Epithelial cell of esophagus (primary cell): ENCODE results near the gene ARID3B.

Source experiments
- DNase-seq: peaks from one replicate; pipeline ENCODE4 v3.0.0; 2010; ENCODE audit warnings: low read depth
- H3K4me3 ChIP-seq: 2 replicates; pipeline ENCODE4 v1.5.1; 2011; ENCODE audit warnings: mild to moderate bottlenecking, low read length, control low read depth
- CTCF ChIP-seq: IDR thresholded peaks from 2 replicates; pipeline ENCODE4 v1.5.1; 2011; ENCODE audit warnings: low read depth, mild to moderate bottlenecking, low read length, control low read depth, inconsistent platforms; ENCODE audit not compliant: insufficient read depth; ENCODE audit errors: missing control alignments

Gene ARID3B

GRCh38 chr15:74631408-74631807 is 90.4 kb downstream of the ARID3B start:
- H3K4me3 ChIP-seq, result no peak overlapping the region
- TF ChIP-seq CTCF, result no peak
- no peak for DNase-seq

DNA sequence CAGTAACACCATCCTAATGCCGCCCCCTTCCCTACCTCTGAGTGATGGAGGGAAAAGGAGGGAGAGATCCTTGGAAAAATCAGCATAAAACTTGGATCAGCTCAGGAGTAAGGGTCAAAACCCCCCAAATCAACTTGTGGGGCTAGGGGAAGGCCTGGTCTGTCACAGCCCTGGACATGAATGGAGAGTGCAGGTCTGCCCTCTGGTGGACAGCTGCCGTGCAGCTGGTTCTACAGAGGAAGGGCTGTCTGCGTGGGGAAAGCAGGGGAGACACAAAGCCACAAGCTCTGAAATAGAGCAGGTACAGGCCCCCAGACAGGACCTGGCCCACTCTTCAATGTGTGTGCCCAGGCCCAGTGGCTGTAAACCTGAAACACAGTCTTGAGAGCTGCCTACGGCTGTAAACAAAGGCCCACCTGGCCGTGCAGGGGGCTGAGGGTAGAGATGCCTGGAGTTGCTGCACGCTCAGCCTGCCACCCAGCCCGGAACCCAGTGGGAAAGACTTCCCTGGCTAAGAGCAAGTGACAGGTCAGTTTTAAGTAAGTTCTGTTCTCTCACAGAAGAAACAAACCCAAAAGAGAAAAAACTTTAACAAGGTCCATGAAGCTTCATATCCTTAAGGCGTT is 91.0 kb downstream of the ARID3B start:
- H3K4me3 ChIP-seq, result no peak overlapping the region
- DNase-seq, result peak; percentile 56

DNA sequence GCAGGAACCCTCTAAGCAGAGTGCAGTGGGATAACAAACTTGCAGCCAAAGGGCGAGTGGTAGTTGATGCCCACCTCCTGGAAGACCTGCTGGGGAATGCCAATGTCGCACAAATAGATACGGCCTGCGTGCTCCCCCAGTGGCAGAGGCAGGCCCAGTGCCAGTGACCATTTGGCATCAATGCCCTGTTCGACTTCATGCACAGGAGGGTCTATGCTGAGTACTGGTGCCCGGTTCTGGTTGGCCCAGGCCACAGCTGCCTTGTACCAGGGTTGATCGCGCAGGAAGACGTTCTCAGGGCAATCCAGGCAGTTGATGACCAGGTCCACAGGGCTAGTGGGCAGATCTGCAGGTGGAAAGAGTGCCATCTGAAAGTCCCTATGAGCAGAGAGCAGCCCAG is 91.6 kb downstream of the ARID3B start:
- no peak for TF ChIP-seq CTCF
- no peak for DNase-seq
- no peak overlapping the region for H3K4me3 ChIP-seq

More for the DNA sequence above, 91.0 kb downstream of the ARID3B start:
- TF ChIP-seq CTCF, result peak; percentile 87

DNA sequence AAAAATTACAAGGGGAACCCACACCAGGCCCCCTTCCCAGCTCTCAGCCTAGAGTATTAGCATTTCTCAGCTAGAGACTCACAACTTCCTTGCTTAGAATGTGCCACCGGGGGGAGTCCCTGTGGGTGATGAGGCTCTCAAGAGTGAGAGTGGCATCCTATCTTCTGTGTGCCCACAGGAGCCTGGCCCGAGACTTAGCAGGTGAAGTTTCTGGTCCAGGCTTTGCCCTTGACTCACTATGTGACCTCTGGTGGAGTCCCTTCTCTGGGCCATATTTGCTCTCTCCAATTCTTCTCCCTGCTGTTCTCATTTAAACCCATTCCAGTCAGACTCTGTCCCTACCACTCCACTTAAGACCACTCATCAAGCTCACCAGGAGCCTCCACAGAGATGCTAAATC is 92.8 kb downstream of the ARID3B start:
- no peak for TF ChIP-seq CTCF
- no peak overlapping the region for H3K4me3 ChIP-seq
- no peak for DNase-seq

- peak; percentile 94 for TF ChIP-seq CTCF
- peak; percentile 77 for DNase-seq
- H3K4me3 ChIP-seq, result no peak overlapping the region
Measured at GRCh38 chr15:74635228-74635627, 94.2 kb downstream of the ARID3B start.

- H3K4me3 ChIP-seq, result no peak overlapping the region
- no peak for DNase-seq
- TF ChIP-seq CTCF, result no peak
Measured at GRCh38 chr15:74636984-74637383, 96.0 kb downstream of the ARID3B start.

- H3K4me3 ChIP-seq, result no peak overlapping the region
- TF ChIP-seq CTCF, result no peak
- no peak for DNase-seq
Measured at GRCh38 chr15:74641151-74641550, 100.1 kb downstream of the ARID3B start.
